NCI-H510A (cell line): ENCODE results near the gene FBRS.
"Not testable (repeated sequence)": the region's sequence is repeated elsewhere in the genome, so short reads cannot be mapped to it uniquely, and the experiment has no call there.

Experiments used
- DNase-seq: peaks from one replicate; lab custom pipeline; 2025; lab: John Stamatoyannopoulos, UW

The FBRS gene

GRCh38 chr16:30657866-30658730 lies at the start of gene FBRS:
Gene FBRS, plus strand, starts transcription at chr16:30658431. Its CDS starts 1,088 bp downstream, at chr16:30659519.
- peak; percentile 99 for DNase-seq

GRCh38 chr16:30609002-30609925 lies 49.0 kb upstream of the FBRS start:
- DNase-seq, result no peak

- DNase-seq, result peak; percentile 98
These were observed 48.0 kb upstream of the FBRS start, which contains the start of gene ZNF689 for GRCh38 chr16:30609926-30610839. Gene ZNF689, minus strand, starts transcription at chr16:30610389. Its CDS starts 348 bp downstream, at chr16:30610041.

- peak; percentile 67 for DNase-seq
These were observed 42.7 kb upstream of the FBRS start for GRCh38 chr16:30615358-30616091.

- no peak for DNase-seq
These were observed 39.0 kb upstream of the FBRS start for GRCh38 chr16:30619202-30619601.

GRCh38 chr16:30619638-30620037 lies 38.6 kb upstream of the FBRS start:
- no peak for DNase-seq

GRCh38 chr16:30620169-30620568 lies 38.1 kb upstream of the FBRS start:
- no peak for DNase-seq

- DNase-seq, result no peak
These were observed 36.5 kb upstream of the FBRS start for GRCh38 chr16:30621765-30622164.

GRCh38 chr16:30622455-30623032 lies 35.7 kb upstream of the FBRS start:
- DNase-seq, result no peak

GRCh38 chr16:30623536-30624283 lies 34.5 kb upstream of the FBRS start:
- no peak for DNase-seq

GRCh38 chr16:30626236-30626635 lies 32.0 kb upstream of the FBRS start:
- DNase-seq, result no peak

GRCh38 chr16:30628628-30629540 lies 29.3 kb upstream of the FBRS start:
- peak; percentile 30 for DNase-seq

GRCh38 chr16:30632454-30632853 lies 25.8 kb upstream of the FBRS start:
- DNase-seq, result not testable (repeated sequence)

- no peak for DNase-seq
These were observed 24.7 kb upstream of the FBRS start for GRCh38 chr16:30633526-30633925.

GRCh38 chr16:30636599-30636998 lies 21.6 kb upstream of the FBRS start:
- DNase-seq, result no peak

GRCh38 chr16:30637139-30637538 lies 21.1 kb upstream of the FBRS start:
- DNase-seq, result not testable (repeated sequence)

- no peak for DNase-seq
These were observed 20.3 kb upstream of the FBRS start for GRCh38 chr16:30637944-30638343.

GRCh38 chr16:30641378-30641982 lies 16.8 kb upstream of the FBRS start:
- no peak for DNase-seq
